AG09309 (cell line): ENCODE results near the gene MLYCD.

Experiments
- DNase-seq: peaks from one replicate; pipeline ENCODE4 v3.0.0-alpha.2; 2010; ENCODE audit warnings: low read depth
- H3K4me3 ChIP-seq: 2 replicates; pipeline ENCODE4 v1.5.1; 2011; ENCODE audit warnings: mild to moderate bottlenecking, low read depth, low read length, moderate library complexity; ENCODE audit not compliant: control insufficient read depth
- TF ChIP-seq, protein P1 (sequence below): IDR thresholded peaks from 2 replicates; pipeline ENCODE4 v1.5.1; 2011; ENCODE audit warnings: mild to moderate bottlenecking, low read depth, low read length, inconsistent platforms; ENCODE audit not compliant: insufficient read depth, control insufficient read depth; ENCODE audit errors: missing control alignments

MLYCD gene

GRCh38 chr16:83920894-83921491, 22.1 kb downstream of the MLYCD start:
- DNase-seq: no peak
- H3K4me3 ChIP-seq: no peak overlapping the region
- TF ChIP-seq, protein P1, sequence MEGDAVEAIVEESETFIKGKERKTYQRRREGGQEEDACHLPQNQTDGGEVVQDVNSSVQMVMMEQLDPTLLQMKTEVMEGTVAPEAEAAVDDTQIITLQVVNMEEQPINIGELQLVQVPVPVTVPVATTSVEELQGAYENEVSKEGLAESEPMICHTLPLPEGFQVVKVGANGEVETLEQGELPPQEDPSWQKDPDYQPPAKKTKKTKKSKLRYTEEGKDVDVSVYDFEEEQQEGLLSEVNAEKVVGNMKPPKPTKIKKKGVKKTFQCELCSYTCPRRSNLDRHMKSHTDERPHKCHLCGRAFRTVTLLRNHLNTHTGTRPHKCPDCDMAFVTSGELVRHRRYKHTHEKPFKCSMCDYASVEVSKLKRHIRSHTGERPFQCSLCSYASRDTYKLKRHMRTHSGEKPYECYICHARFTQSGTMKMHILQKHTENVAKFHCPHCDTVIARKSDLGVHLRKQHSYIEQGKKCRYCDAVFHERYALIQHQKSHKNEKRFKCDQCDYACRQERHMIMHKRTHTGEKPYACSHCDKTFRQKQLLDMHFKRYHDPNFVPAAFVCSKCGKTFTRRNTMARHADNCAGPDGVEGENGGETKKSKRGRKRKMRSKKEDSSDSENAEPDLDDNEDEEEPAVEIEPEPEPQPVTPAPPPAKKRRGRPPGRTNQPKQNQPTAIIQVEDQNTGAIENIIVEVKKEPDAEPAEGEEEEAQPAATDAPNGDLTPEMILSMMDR: no peak

DNA sequence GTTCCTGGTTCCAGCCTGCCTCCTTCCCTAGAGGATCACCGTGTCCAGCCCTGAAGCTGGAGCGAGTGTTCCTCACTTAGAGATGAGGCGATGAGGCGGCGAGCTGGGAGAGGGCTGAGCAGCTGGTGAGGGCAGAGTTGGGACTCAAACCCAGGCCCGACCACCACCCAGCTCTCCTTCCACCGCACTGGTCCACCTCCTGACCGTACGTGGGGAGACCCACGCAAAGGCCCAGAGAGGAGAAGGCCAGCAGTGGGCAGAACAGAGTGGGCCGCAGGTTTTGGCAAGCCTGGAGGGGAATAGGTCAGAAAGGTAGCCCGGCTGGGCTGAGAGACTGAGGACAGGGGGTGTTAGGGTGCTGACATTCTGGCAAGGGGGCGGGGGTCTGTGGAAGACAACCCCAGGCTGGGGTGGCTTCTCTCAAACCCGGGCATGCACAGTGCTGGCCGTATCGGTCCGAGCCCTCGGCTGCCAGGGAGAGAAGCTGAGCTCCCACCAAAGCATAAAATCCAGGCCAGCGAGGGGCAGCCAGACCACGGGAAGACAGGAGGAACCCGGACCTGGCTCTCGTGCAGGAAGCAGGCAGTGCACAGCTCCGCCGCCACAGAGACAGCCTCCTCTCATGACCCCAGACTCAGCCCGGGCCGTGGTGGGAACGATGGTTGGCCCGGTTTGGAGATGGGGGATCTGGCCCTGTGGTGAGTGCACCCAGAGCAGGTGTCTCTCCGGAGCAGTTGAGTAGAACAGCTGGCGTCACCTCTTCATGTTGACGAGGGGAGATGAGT, 24.9 kb downstream of the MLYCD start:
- TF ChIP-seq, protein P1: no peak
- no peak for DNase-seq
- no peak overlapping the region for H3K4me3 ChIP-seq

DNA sequence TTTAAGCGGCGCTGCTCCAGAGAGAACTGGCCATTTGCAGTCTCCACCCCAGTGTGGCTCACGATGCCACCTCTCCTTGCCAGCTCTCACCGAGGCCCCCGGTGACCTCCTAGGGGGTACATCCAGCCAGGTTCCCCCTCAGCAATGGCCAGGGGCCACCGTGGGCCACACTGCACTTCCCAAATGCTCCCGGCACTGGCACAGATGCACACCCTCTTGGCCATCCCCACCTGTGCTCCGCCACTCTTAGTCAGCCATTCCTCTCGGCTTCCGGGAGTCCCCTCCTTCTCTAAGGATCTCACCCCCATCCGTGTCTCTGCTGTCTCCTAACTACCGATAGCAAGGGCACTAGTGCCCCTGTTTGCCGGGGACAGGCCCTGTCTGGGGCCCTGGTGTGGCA, 25.8 kb downstream of the MLYCD start:
- no peak overlapping the region for H3K4me3 ChIP-seq
- TF ChIP-seq, protein P1: no peak
- DNase-seq: no peak

DNA sequence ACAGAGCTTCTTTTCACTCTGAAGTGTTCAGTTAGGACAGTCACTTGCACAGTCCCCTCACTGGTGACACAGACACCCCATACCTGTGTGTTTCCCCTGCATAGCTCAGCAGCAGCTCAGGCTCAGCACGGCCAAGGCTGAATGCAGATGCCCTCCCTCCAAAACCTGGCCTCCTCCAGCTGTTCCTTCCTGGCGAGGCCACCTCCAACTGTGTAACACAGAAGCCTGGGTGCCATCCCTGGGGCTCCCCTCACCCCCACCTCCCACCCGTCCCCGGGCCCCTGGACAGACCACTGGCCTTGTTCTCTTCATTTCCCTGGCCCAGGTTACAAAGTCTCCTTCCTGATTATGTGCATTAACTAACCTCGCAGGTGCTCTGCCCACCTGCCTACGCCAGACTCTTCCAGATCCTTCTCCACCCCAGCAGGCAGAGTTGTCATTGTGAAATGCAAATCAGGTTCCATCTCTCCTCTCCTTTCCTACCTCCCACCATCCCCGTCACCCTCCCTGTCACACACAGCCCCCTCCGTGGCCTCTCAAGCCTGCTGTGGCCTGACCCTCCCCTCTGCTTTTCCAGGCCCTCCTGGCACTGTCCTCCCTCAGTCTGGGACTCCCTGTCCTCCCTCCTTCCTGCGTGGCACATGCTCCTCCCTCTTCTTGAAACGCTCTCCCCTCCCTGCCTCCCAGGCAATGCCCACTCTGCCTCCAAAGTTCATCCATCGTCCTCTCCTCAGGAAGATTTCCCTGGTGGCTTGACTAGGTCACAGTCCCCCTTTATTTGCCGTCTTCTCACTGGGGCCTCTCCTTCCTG, 26.4 kb downstream of the MLYCD start:
- TF ChIP-seq, protein P1: no peak
- no peak overlapping the region for H3K4me3 ChIP-seq
- DNase-seq: no peak

GRCh38 chr16:83925957-83926725, 27.2 kb downstream of the MLYCD start:
- no peak for DNase-seq
- TF ChIP-seq, protein P1: no peak
- H3K4me3 ChIP-seq: no peak overlapping the region
